Measurements from ENCODE around the gene SPHK2. TPM values are rescaled to one million over a fixed set of nuclear protein-coding genes. Genes with fewer than 3 reads are reported as not detected.
A peak's percentile ranks its signal among the peaks of the same experiment; 100 is the strongest.

Gene SPHK2
- total and polyA plus RNA-seq, 2 of the 8 experiments (the other 6 are each of a cell fraction or from before 2014, with no cell fraction given), result 43.9 to 60.9 TPM

- POLR2A ChIA-PET (ENCODE audit: partially characterized antibody), result interaction anchor here (0.9 to 1.5 kb wide), 3 partner anchors 39 to 98 kb away, joined by 3 to 5 read pairs (median 4); no protein-coding TSS in a partner anchor
- DNase-seq (ENCODE audit: low read depth in 1 of 2, low spot score in 2 of 2), result no peak
These were observed 37.7 kb downstream of the SPHK2 start for GRCh38 chr19:48656840-48657474.

More at GRCh38 chr19:48656840-48657474, 37.7 kb downstream of the SPHK2 start:
- Histone ChIP-seq H4K5ac (ENCODE audit: insufficient read length, low read depth, low read length) (no peak overlapping the region), H2BK15ac (ENCODE audit: low read length) (no peak overlapping the region), H3K27ac (ENCODE audit: low read depth, low read length) (no peak overlapping the region), H3K23me2 (ENCODE audit: low read depth, low read length) (no peaks in the 10 kb centered on the region), H3K79me2 (ENCODE audit: control insufficient read depth in 1 of 2, insufficient read depth in 2 of 2, low read length in 2 of 2) (no peaks in the 10 kb centered on the region), H3K4me2 (ENCODE audit: insufficient read depth in 1 of 2, low read depth in 2 of 2, low read length in 2 of 2) (no peak overlapping the region; a peak in 1 of 4 replicates), H3K9ac (replicated peaks in 1 of 4; ENCODE audit: extremely low read depth in 1 of 4, low read depth in 3 of 4, low read length in 3 of 4) (no peak overlapping the region; a peak in 1 of 7 replicates), H2AFZ (ENCODE audit: low read length) (peak overlapping the region; percentile 19), H2BK120ac (replicated peaks; ENCODE audit: low read depth, low read length) (no peak overlapping the region), H4K20me1 (replicated peaks in 1 of 2; ENCODE audit: control insufficient read depth in 1 of 2, insufficient read depth in 2 of 2, low read length in 2 of 2) (no peaks in the 10 kb centered on the region), H2AK5ac (ENCODE audit: low read depth, low read length) (no peak overlapping the region; the same call in 1 of the 2 replicates), H4K8ac (ENCODE audit: extremely low read depth, insufficient read depth, low read length) (no peak overlapping the region), H2BK20ac (ENCODE audit: low read length) (no peak overlapping the region), H2BK12ac (ENCODE audit: low read depth, low read length) (no peak overlapping the region; the same call in 1 of the 2 replicates), H3K18ac (ENCODE audit: extremely low read depth, low read length) (no peak overlapping the region), H3K79me1 (ENCODE audit: low read depth, low read length) (no peaks in the 10 kb centered on the region), H2BK5ac (ENCODE audit: low read depth, low read length) (no peak overlapping the region), H4K91ac (replicated peaks; ENCODE audit: insufficient read length, low read length) (no peak overlapping the region), H3K23ac (ENCODE audit: insufficient read length) (no peak overlapping the region), H3K14ac (ENCODE audit: insufficient read length) (no peak overlapping the region), H3K36me3 (ENCODE audit: control insufficient read depth in 2 of 4, insufficient read depth in 4 of 4, low read length in 3 of 4) (no peaks in the 10 kb centered on the region), H3K56ac (replicated peaks; ENCODE audit: insufficient read length, low read depth, low read length) (no peak overlapping the region), H3K4ac (replicated peaks; ENCODE audit: insufficient read length, low read depth, low read length) (no peak overlapping the region), H3K9me3 (ENCODE audit: insufficient read depth in 2 of 2, low read depth in 1 of 2, low read length in 1 of 2) (no peaks in the 10 kb centered on the region; a peak in 2 of 4 replicates), H3K4me1 (replicated peaks in 1 of 4; ENCODE audit: control insufficient read depth in 3 of 4, insufficient read depth in 4 of 4, low read length in 3 of 4) (no peaks in the 10 kb centered on the region; a peak in 1 of 7 replicates), H3K4me3 (ENCODE audit: extremely low read depth in 1 of 4, insufficient read depth in 2 of 4, low read depth in 3 of 4, low read length in 4 of 4) (no peak overlapping the region), H3K27me3 (replicated peaks in 1 of 4; ENCODE audit: control insufficient read depth in 3 of 4, extremely low read depth in 1 of 4, insufficient read depth in 3 of 4, low read length in 3 of 4) (no peaks in the 10 kb centered on the region; a peak in 1 of 7 replicates)
- no peak for FAIRE-seq
- 78% methylated on average over 16 of the region's 16 CpGs; no CpG with 5 or more reads in 1 of the 2 experiments for WGBS, 2 experiments (ENCODE audit: extremely low coverage in 1 of 2, insufficient coverage in 1 of 2, insufficient read length in 1 of 2, insufficient replicate concordance in 2 of 2, low coverage in 1 of 2, low lambda C conversion rate in 2 of 2, missing lambda C conversion rate in 1 of 2)
- TF ChIP-seq SAP30 (IDR thresholded peaks at IDR 0.05; ENCODE audit: insufficient read depth, insufficient replicate concordance, low read length), result no peak
- TF ChIP-seq TAF7 (optimal IDR thresholded peaks at IDR 0.05; ENCODE audit: borderline replicate concordance, low read depth, low read length), result no peak
- TF ChIP-seq TBP (IDR thresholded peaks at IDR 0.05; ENCODE audit: low read depth, low read length), result peak; percentile 67
- CTCF ChIA-PET (ENCODE audit: partially characterized antibody), result interaction anchor here (0.6 to 3.0 kb wide), 3 partner anchors 11 to 176 kb away, joined by 4 to 9 read pairs (median 5); partner anchors contain the start of gene CA11

All from H1 (cell line).